Measurements from ENCODE around the gene TAL1.

- TF ChIP-seq CTCF (IDR thresholded peaks at IDR 0.05) (no peak), POLR2A (IDR thresholded peaks at IDR 0.05) (no peak), POLR2AphosphoS5 (IDR thresholded peaks at IDR 0.05) (no peak)
These were observed 5.7 kb downstream of the TAL1 start for GRCh38 chr1:47226121-47226838.
